AG04449 (cell line): ENCODE results near the gene SGMS1.

ENCODE experiments used
- CTCF ChIA-PET: fragments of 350-600 bp; formaldehyde crosslinking; extraction: SDS; loops from one replicate; lab custom pipeline; 2021; ENCODE audit warnings: antibody characterized with exemption; lab: Yijun Ruan, JAX
- POLR2A ChIA-PET: fragments of 400-600, 350-600 bp; formaldehyde crosslinking; extraction: SDS; loops from one replicate; lab custom pipeline; 2020; ENCODE audit warnings: antibody characterized with exemption, inconsistent platforms; lab: Yijun Ruan, JAX
- DNase-seq: peaks from one replicate; pipeline ENCODE4 v3.0.0-alpha.2; 2010; ENCODE audit warnings: low read depth, low spot score
- H3K4me3 ChIP-seq: 2 replicates; pipeline ENCODE4 v1.5.1; 2011; ENCODE audit warnings: low read depth, mild to moderate bottlenecking, control low read depth, low read length
- CTCF ChIP-seq: IDR thresholded peaks from one replicate; pipeline ENCODE4 v1.5.1; 2011; ENCODE audit warnings: mild to moderate bottlenecking, moderate library complexity, low read length, control low read depth, inconsistent platforms; ENCODE audit not compliant: insufficient read depth; ENCODE audit errors: missing control alignments

The SGMS1 gene

GRCh38 chr10:50438049-50438936 lies 185.5 kb downstream of the SGMS1 start:
- ChIA-PET POLR2A (no interaction called here), CTCF (interaction anchor here (1.4 kb wide), 1 partner anchor 11 kb away, joined by 5 read pairs; no protein-coding TSS in a partner anchor)
- TF ChIP-seq CTCF: no peak
- H3K4me3 ChIP-seq: no peak overlapping the region
- no peak for DNase-seq

GRCh38 chr10:50437248-50437647 lies 186.5 kb downstream of the SGMS1 start:
- no peak overlapping the region for H3K4me3 ChIP-seq
- CTCF ChIA-PET: interaction anchor here (1.1 to 1.2 kb wide), 2 partner anchors 14 to 17 kb away, joined by 3 read pairs; no protein-coding TSS in a partner anchor
- DNase-seq: no peak
- POLR2A ChIA-PET: no interaction called here
- no peak for TF ChIP-seq CTCF

GRCh38 chr10:50436805-50437204 lies 187.0 kb downstream of the SGMS1 start:
- H3K4me3 ChIP-seq: no peak overlapping the region
- ChIA-PET CTCF (interaction anchor here (1.1 to 1.2 kb wide), 2 partner anchors 13 to 16 kb away, joined by 3 read pairs; no protein-coding TSS in a partner anchor), POLR2A (no interaction called here)
- TF ChIP-seq CTCF: no peak
- no peak for DNase-seq

- no peak for DNase-seq
- CTCF ChIA-PET: interaction anchor here (1.9 kb wide), 1 partner anchor 12 kb away, joined by 10 read pairs; no protein-coding TSS in a partner anchor
- TF ChIP-seq CTCF: no peak
- POLR2A ChIA-PET: no interaction called here
- no peak overlapping the region for H3K4me3 ChIP-seq
Observed at GRCh38 chr10:50432211-50433009, 191.3 kb downstream of the SGMS1 start.

- no peak for DNase-seq
- no peak overlapping the region for H3K4me3 ChIP-seq
- CTCF ChIA-PET: interaction anchor here (1.9 kb wide), 1 partner anchor 11 kb away, joined by 10 read pairs; no protein-coding TSS in a partner anchor
- POLR2A ChIA-PET: no interaction called here
- TF ChIP-seq CTCF: no peak
Observed at GRCh38 chr10:50431791-50432190, 192.0 kb downstream of the SGMS1 start.

GRCh38 chr10:50431133-50431532 lies 192.6 kb downstream of the SGMS1 start:
- CTCF ChIA-PET: no interaction called here
- no peak for TF ChIP-seq CTCF
- POLR2A ChIA-PET: no interaction called here
- H3K4me3 ChIP-seq: no peak overlapping the region
- no peak for DNase-seq
